ENCODE results near the gene CXCL10. TPM values are rescaled to one million over a fixed set of nuclear protein-coding genes. Genes with fewer than 3 reads are reported as not detected.

The CXCL10 gene
- total and polyA plus RNA-seq, 4 experiments from 2014 or later = 0.39 to 0.76 (median 0.42) TPM; not detected in 1

DNA sequence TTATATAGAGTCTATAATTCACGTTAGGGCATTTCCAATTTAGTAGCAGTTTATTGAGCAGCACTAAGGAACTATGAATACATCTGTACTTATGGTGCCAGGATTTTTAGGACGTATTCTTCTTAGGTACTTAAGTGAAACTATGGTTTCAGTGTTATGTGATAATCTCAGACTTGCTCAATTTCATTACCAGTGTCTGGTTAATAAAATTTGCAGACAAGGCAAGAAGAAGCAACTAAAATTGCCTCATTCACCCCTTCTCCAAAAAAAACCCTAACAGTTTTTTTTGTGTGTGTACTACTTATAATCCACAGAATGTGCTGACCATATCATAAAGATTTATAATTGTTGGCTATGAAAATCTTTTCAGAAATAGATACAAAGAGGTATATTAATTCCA, 6.0 kb upstream of the CXCL10 start:
- Mint-ChIP-seq H3K9me3 (no peaks in the 10 kb centered on the region), H3K4me1 (peaks cover 9 to 19% (median 16%) of the 10 kb centered on the region in 4 donors), H3K27me3 (no peaks in the 10 kb centered on the region), H3K4me3 (no peak overlapping the region), H3K27ac (no peak overlapping the region), H3K36me3 (no peaks in the 10 kb centered on the region)
- POLR2A ChIA-PET (ENCODE audit: partially characterized antibody) = no interaction called here
- H3K27ac ChIP-seq (ENCODE audit: low read depth, low read length) = no peak overlapping the region
- no peaks in the 10 kb centered on the region for H3K27me3 ChIP-seq (ENCODE audit: insufficient read depth, low read length)
- no peaks in the 10 kb centered on the region for H3K9me3 ChIP-seq (ENCODE audit: control insufficient read depth in 1 of 2, low read length in 2 of 2)
- intact Hi-C loops (cut with micrococcal nuclease) = no loop called here
- H3K36me3 ChIP-seq (ENCODE audit: insufficient read depth, low read length) = no peaks in the 10 kb centered on the region
- H3K4me1 ChIP-seq (ENCODE audit: insufficient read depth, low read length) = peaks cover 12% of the 10 kb centered on the region
- DNase-seq = no peak
- CTCF ChIA-PET (ENCODE audit: partially characterized antibody) = no interaction called here
- no peak overlapping the region for H3K4me3 ChIP-seq (ENCODE audit: low read length in 2 of 2)

DNA sequence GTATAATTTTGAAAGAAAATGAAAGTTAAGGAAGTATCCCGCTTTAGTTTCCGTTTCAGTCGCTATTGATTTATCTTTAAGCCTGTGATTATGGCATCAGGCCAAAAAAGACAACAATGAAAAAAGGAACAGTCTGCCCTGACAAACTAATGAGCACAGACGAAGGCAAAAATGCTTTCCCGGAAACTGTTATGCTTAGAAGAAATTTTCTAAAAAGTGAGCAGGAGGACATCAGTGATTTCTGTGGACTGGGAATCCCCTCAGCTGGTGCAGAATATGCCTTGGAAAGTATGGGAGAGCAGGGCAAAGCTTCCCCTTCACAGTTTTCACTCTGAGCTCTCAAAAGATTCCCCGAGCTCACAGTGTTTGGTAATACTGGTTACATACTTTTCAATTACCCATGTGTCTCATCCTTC, 5.1 kb upstream of the CXCL10 start:
- H3K9me3 Mint-ChIP-seq = no peaks in the 10 kb centered on the region
- DNase-seq = peak in 4 of 5 donors; percentile 27 to 40 (median 33)
- ChIA-PET CTCF (ENCODE audit: partially characterized antibody) (no interaction called here), POLR2A (ENCODE audit: partially characterized antibody) (no interaction called here)
- peak overlapping the region; percentile 39 to 78 (median 69) for H3K4me3 Mint-ChIP-seq
- Histone ChIP-seq H3K27me3 (ENCODE audit: insufficient read depth, low read length) (no peaks in the 10 kb centered on the region), H3K4me1 (ENCODE audit: insufficient read depth, low read length) (peaks cover 22% of the 10 kb centered on the region), H3K9me3 (ENCODE audit: control insufficient read depth in 1 of 2, low read length in 2 of 2) (no peaks in the 10 kb centered on the region), H3K27ac (ENCODE audit: low read depth, low read length) (no peak overlapping the region), H3K4me3 (ENCODE audit: low read length in 2 of 2) (peak overlapping the region in 1 of 2 donors; percentile 19), H3K36me3 (ENCODE audit: insufficient read depth, low read length) (no peaks in the 10 kb centered on the region)
- H3K27ac Mint-ChIP-seq = peak overlapping the region in 5 of 7 donors; percentile 24 to 75 (median 45)
- H3K27me3 Mint-ChIP-seq = no peaks in the 10 kb centered on the region
- H3K4me1 Mint-ChIP-seq = peaks cover 15 to 26% (median 23%) of the 10 kb centered on the region in 4 donors
- intact Hi-C loops (cut with micrococcal nuclease) = no loop called here
- no peaks in the 10 kb centered on the region for H3K36me3 Mint-ChIP-seq

DNA sequence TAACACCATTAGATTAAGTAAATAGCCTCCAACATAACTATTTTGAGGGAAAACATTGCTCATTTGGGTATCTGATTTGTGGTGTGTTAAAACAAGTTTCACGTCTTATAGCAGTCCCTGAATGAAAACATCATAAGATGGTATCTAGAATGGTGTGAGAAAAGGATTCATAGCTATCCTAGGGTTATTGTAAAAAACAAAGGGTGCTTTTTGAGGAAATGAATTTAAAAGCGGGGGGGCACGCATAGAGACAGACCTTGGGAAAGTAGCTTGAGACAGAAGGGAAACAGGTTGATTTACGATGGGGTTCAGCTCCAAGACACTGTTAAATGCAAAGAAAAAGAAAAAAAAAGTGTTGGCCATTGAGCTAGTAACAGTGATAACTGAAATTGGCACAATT, 768 bp upstream of the CXCL10 start:
- no peaks in the 10 kb centered on the region for H3K36me3 ChIP-seq (ENCODE audit: insufficient read depth, low read length)
- intact Hi-C loops (cut with micrococcal nuclease) = no loop called here
- no peak for DNase-seq
- H3K4me1 ChIP-seq (ENCODE audit: insufficient read depth, low read length) = peaks cover 24% of the 10 kb centered on the region
- Mint-ChIP-seq H3K27ac (peak overlapping the region in 3 of 7 donors; percentile 0 to 38 (median 19)), H3K27me3 (no peaks in the 10 kb centered on the region), H3K4me1 (peaks cover 19 to 32% (median 29%) of the 10 kb centered on the region in 4 donors), H3K4me3 (peak overlapping the region in 7 of 8 donors; percentile 0 to 72 (median 37)), H3K36me3 (no peaks in the 10 kb centered on the region), H3K9me3 (no peaks in the 10 kb centered on the region)
- POLR2A ChIA-PET (ENCODE audit: partially characterized antibody) = no interaction called here
- no peak overlapping the region for H3K27ac ChIP-seq (ENCODE audit: low read depth, low read length)
- CTCF ChIA-PET (ENCODE audit: partially characterized antibody) = interaction anchor here (0.7 to 2.2 kb wide), 3 partner anchors 28 to 129 kb away, joined by 4 to 11 read pairs (median 4); no protein-coding TSS in a partner anchor
- no peak overlapping the region for H3K4me3 ChIP-seq (ENCODE audit: low read length in 2 of 2)
- H3K9me3 ChIP-seq (ENCODE audit: control insufficient read depth in 1 of 2, low read length in 2 of 2) = no peaks in the 10 kb centered on the region
- H3K27me3 ChIP-seq (ENCODE audit: insufficient read depth, low read length) = no peaks in the 10 kb centered on the region

DNA sequence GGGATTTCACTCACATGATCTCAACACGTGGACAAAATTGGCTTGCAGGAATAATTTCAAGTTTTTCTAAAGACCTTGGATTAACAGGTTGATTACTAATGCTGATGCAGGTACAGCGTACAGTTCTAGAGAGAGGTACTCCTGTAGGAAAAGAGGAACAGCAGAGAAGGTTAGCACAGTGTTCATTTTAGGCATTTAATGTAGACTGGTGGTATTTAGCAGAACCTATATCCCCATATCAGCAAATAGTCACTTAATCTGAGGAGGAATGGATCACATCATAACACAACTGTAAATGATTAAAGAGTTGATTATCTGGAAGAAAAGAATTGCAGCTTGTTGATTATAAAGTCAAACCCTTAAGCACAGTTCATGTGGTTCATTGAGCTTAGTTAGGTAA, 620 bp downstream of the CXCL10 start:
- no peak overlapping the region for H3K4me3 ChIP-seq (ENCODE audit: low read length in 2 of 2)
- Mint-ChIP-seq H3K9me3 (no peaks in the 10 kb centered on the region), H3K36me3 (no peaks in the 10 kb centered on the region), H3K27me3 (no peaks in the 10 kb centered on the region), H3K4me1 (peaks cover 13 to 22% (median 20%) of the 10 kb centered on the region in 4 donors), H3K27ac (peak overlapping the region in 4 of 7 donors; percentile 13 to 54 (median 31)), H3K4me3 (peak overlapping the region in 1 of 8 donors; percentile 6)
- intact Hi-C loops (cut with micrococcal nuclease) = no loop called here
- H3K4me1 ChIP-seq (ENCODE audit: insufficient read depth, low read length) = peaks cover 15% of the 10 kb centered on the region
- CTCF ChIA-PET (ENCODE audit: partially characterized antibody) = no interaction called here
- POLR2A ChIA-PET (ENCODE audit: partially characterized antibody) = no interaction called here
- no peaks in the 10 kb centered on the region for H3K9me3 ChIP-seq (ENCODE audit: control insufficient read depth in 1 of 2, low read length in 2 of 2)
- H3K27ac ChIP-seq (ENCODE audit: low read depth, low read length) = no peak overlapping the region
- no peaks in the 10 kb centered on the region for H3K36me3 ChIP-seq (ENCODE audit: insufficient read depth, low read length)
- H3K27me3 ChIP-seq (ENCODE audit: insufficient read depth, low read length) = no peaks in the 10 kb centered on the region
- DNase-seq = no peak

DNA sequence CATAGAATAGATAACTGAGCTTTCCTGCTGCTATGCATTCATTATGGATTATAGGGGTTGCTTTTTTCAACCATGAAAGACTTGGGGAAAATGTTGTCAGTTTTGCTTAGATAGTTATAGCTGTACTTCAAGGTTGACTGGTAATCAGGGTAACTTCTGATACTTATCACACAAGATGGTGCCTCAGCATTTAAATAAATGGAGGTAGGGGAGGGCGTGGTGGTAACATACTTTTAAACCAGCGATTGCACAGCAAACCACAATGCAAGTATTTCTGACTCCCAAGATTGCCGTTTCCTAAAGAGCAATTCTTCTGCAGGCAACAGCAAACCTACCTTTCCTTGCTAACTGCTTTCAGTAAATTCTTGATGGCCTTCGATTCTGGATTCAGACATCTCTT, 1.3 kb downstream of the CXCL10 start:
- ChIA-PET CTCF (ENCODE audit: partially characterized antibody) (interaction anchor here (0.9 kb wide), 1 partner anchor 9 kb away, joined by 3 read pairs; no protein-coding TSS in a partner anchor), POLR2A (ENCODE audit: partially characterized antibody) (no interaction called here)
- Histone ChIP-seq H3K27me3 (ENCODE audit: insufficient read depth, low read length) (no peaks in the 10 kb centered on the region), H3K27ac (ENCODE audit: low read depth, low read length) (no peak overlapping the region), H3K4me3 (ENCODE audit: low read length in 2 of 2) (no peak overlapping the region), H3K36me3 (ENCODE audit: insufficient read depth, low read length) (no peaks in the 10 kb centered on the region), H3K4me1 (ENCODE audit: insufficient read depth, low read length) (peaks cover 15% of the 10 kb centered on the region), H3K9me3 (ENCODE audit: control insufficient read depth in 1 of 2, low read length in 2 of 2) (no peaks in the 10 kb centered on the region)
- H3K27ac Mint-ChIP-seq = no peak overlapping the region
- H3K36me3 Mint-ChIP-seq = no peaks in the 10 kb centered on the region
- peaks cover 12 to 22% (median 20%) of the 10 kb centered on the region in 4 donors for H3K4me1 Mint-ChIP-seq
- H3K9me3 Mint-ChIP-seq = no peaks in the 10 kb centered on the region
- H3K4me3 Mint-ChIP-seq = no peak overlapping the region
- DNase-seq = no peak
- intact Hi-C loops (cut with micrococcal nuclease) = no loop called here
- H3K27me3 Mint-ChIP-seq = no peaks in the 10 kb centered on the region

DNA sequence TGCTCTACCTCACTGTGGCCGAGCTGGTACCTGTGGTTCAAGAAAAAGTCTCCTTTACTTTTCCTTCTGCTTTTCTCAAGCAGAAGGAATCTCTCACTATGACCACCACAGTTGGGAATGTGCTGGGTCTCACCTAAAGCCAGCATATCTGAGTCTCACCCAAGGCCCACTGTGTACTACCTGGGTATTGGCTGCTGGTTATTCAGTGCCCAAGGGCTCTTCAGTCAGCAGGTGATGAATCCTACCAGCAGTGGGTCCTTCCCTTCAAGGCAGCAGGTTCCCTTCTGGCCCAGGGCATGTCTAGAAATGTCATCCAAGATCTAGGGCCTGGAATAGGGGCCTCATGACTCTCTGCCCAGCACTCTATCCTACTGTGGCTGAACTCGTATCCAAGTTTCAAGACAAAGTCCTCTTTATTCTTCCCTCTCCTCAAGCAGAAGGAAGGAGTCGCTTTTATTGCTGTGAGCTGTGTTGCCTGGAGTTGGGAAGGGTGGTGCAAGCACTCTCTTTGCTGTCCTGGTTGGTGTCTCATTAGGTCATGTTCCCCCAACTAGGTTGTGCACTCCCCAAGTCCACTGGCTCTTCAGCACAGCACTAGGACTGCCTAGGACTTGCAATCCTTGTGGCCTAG, 6.1 kb downstream of the CXCL10 start:
- Mint-ChIP-seq H3K9me3 (no peaks in the 10 kb centered on the region), H3K27me3 (peaks cover 0 to 3% of the 10 kb centered on the region in 2 donors), H3K4me1 (peaks cover 0 to 2% (median 0%) of the 10 kb centered on the region in 4 donors), H3K27ac (peak overlapping the region in 1 of 7 donors; percentile 24), H3K36me3 (no peaks in the 10 kb centered on the region), H3K4me3 (no peak overlapping the region)
- Histone ChIP-seq H3K36me3 (ENCODE audit: insufficient read depth, low read length) (no peaks in the 10 kb centered on the region), H3K4me1 (ENCODE audit: insufficient read depth, low read length) (no peaks in the 10 kb centered on the region), H3K4me3 (ENCODE audit: low read length in 2 of 2) (no peak overlapping the region), H3K9me3 (ENCODE audit: control insufficient read depth in 1 of 2, low read length in 2 of 2) (no peaks in the 10 kb centered on the region), H3K27ac (ENCODE audit: low read depth, low read length) (no peak overlapping the region), H3K27me3 (ENCODE audit: insufficient read depth, low read length) (no peaks in the 10 kb centered on the region)
- intact Hi-C loops (cut with micrococcal nuclease) = no loop called here
- CTCF ChIA-PET (ENCODE audit: partially characterized antibody) = no interaction called here
- no peak for DNase-seq
- POLR2A ChIA-PET (ENCODE audit: partially characterized antibody) = no interaction called here

DNA sequence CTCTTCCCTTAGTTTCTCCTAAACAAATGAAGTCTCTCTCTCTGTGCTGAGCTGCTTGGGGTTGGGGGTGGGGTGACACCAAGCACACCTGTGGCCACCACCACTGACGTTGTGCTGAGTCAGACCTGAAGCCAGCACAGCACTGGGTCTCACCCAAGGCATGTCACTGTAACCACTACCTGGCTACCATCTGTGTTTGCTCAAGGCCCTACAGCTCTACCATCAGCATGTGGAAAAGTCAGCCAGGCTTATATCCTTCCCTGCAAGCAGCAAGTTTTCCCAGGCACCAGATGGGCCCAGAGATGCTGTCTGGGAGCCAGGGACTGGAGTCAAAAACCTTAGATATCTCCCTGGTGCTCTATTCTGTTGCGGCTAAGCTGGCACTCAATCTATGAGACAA, 6.9 kb downstream of the CXCL10 start:
- Histone ChIP-seq H3K4me1 (ENCODE audit: insufficient read depth, low read length) (no peaks in the 10 kb centered on the region), H3K4me3 (ENCODE audit: low read length in 2 of 2) (no peak overlapping the region), H3K27me3 (ENCODE audit: insufficient read depth, low read length) (no peaks in the 10 kb centered on the region), H3K27ac (ENCODE audit: low read depth, low read length) (no peak overlapping the region), H3K36me3 (ENCODE audit: insufficient read depth, low read length) (no peaks in the 10 kb centered on the region), H3K9me3 (ENCODE audit: control insufficient read depth in 1 of 2, low read length in 2 of 2) (no peaks in the 10 kb centered on the region)
- intact Hi-C loops (cut with micrococcal nuclease) = no loop called here
- no peaks in the 10 kb centered on the region for H3K9me3 Mint-ChIP-seq
- CTCF ChIA-PET (ENCODE audit: partially characterized antibody) = no interaction called here
- H3K36me3 Mint-ChIP-seq = no peaks in the 10 kb centered on the region
- no peaks in the 10 kb centered on the region for H3K4me1 Mint-ChIP-seq
- peaks cover 0 to 3% of the 10 kb centered on the region in 2 donors for H3K27me3 Mint-ChIP-seq
- no peak for DNase-seq
- POLR2A ChIA-PET (ENCODE audit: partially characterized antibody) = interaction anchor here (0.6 kb wide), 1 partner anchor 60 kb away, joined by 3 read pairs; no protein-coding TSS in a partner anchor
- H3K27ac Mint-ChIP-seq = no peak overlapping the region
- H3K4me3 Mint-ChIP-seq = no peak overlapping the region

Measured in CD4-positive, alpha-beta memory T cell (primary cell).